Uterus (tissue), 4 donors: Measurements from ENCODE around the gene SAMD9L. TPM values are rescaled to one million over a fixed set of nuclear protein-coding genes. Genes with fewer than 3 reads are reported as not detected.

Experiments used
- DNase-seq, 2 donors: peaks; one replicate each; pipeline ENCODE4 v3.0.0-alpha.2; 2019 to 2020
- H3K27ac ChIP-seq, 2 donors: fragments of 200-600 bp; sonication (generic); 1 replicate in 1 of 2; 2 replicates in 1 of 2; pipeline ENCODE4 v1.5.1; 2016 to 2018
- H3K27me3 ChIP-seq, 2 donors: fragments of 200-600 bp; sonication (generic); one replicate each; pipeline ENCODE4 v1.5.1; 2018 to 2019; ENCODE audit warnings: control low read depth in 1 of 2
- H3K36me3 ChIP-seq, 2 donors: fragments of 200-600 bp; sonication (generic); one replicate each; pipeline ENCODE4 v1.5.1; 2019; ENCODE audit warnings: control low read depth in 1 of 2
- H3K4me1 ChIP-seq, 2 donors: fragments of 200-600 bp; sonication (generic); one replicate each; pipeline ENCODE4 v1.5.1; 2018 to 2019; ENCODE audit warnings: control low read depth in 1 of 2
- H3K4me3 ChIP-seq, 2 donors: fragments of 200-600 bp; sonication (generic); 1 replicate in 1 of 2; 2 replicates in 1 of 2; pipeline ENCODE4 v1.5.1; 2018 to 2019; ENCODE audit warnings: mild to moderate bottlenecking in 1 of 2
- H3K9me3 ChIP-seq, 2 donors: fragments of 200-600 bp; sonication (generic); one replicate each; pipeline ENCODE4 v1.5.1; 2019; ENCODE audit warnings: control low read depth in 1 of 2
- CTCF ChIP-seq, 4 experiments: fragments of 200-600 bp in 2 of 4; fragments of 450-650 bp in 2 of 4; sonication (generic) in 2 of 4; IDR thresholded peaks; one replicate each; pipeline ENCODE4 v1.5.1; 2016 to 2019; ENCODE audit warnings: antibody characterized with exemption in 4 of 4, mild to moderate bottlenecking in 2 of 4, moderate library complexity in 1 of 4
- POLR2A ChIP-seq, 2 donors: fragments of 450-650 bp; IDR thresholded peaks; one replicate each; pipeline ENCODE4 v1.6.1; 2016; ENCODE audit warnings: antibody characterized with exemption in 2 of 2, mild to moderate bottlenecking in 1 of 2, moderate library complexity in 1 of 2
- intact Hi-C: fragments of 100-400 bp; cut with DNase I; formaldehyde crosslinking; loops from one replicate; pipeline ENCODE4 v1.15.1; 2023; ENCODE audit warnings: low total_unique reads
- total RNA-seq, 4 donors: library from RNA; depleted of rRNA in 3 of 4; stranded (reverse); fragments of >200 nt in 3 of 4; gene quantifications; one replicate each; pipeline versions ENCODE4 v1.1.0 to v1.2.4, GENCODE V29; 2014 to 2023
- donor health status: DM: yes; HTN: yes; CAD: no.

SAMD9L gene
- total RNA-seq, 4 donors from 2014 or later = 5.6 to 30.0 (median 16.0) TPM

- H3K9me3 ChIP-seq = peaks cover 0 to 40% of the 10 kb centered on the region in 2 donors
- no peak overlapping the region for H3K27ac ChIP-seq
- H3K27me3 ChIP-seq = no peaks in the 10 kb centered on the region
- H3K4me3 ChIP-seq = no peak overlapping the region
- no peaks in the 10 kb centered on the region for H3K4me1 ChIP-seq
- no peak for TF ChIP-seq CTCF (IDR thresholded peaks at IDR 0.05)
- H3K36me3 ChIP-seq = no peaks in the 10 kb centered on the region
- DNase-seq = no peak
- intact Hi-C loops = no loop called here
Observed at GRCh38 chr7:93097388-93097787, 50.8 kb downstream of the SAMD9L start.

- Histone ChIP-seq H3K27me3 (no peaks in the 10 kb centered on the region), H3K9me3 (no peaks in the 10 kb centered on the region), H3K36me3 (no peaks in the 10 kb centered on the region), H3K4me1 (no peaks in the 10 kb centered on the region), H3K27ac (no peak overlapping the region), H3K4me3 (no peak overlapping the region)
- intact Hi-C loops = no loop called here
- no peak for TF ChIP-seq POLR2A (IDR thresholded peaks at IDR 0.05)
- no peak for TF ChIP-seq CTCF (IDR thresholded peaks at IDR 0.05)
- no peak for DNase-seq
Observed at GRCh38 chr7:93092757-93093370, 55.3 kb downstream of the SAMD9L start.

Other genes with a start within 250 kb of the SAMD9L start
- gene SAMD9, start 30.4 kb downstream of the SAMD9L start, total RNA-seq = 10 to 100 TPM; 11.6 to 26.5 (median 14.2) TPM
- gene HEPACAM2, start 78.1 kb upstream of the SAMD9L start, total RNA-seq = under 1 TPM in 1 of 4 donors, not detected in 3; 0.14 TPM
- 100 to 1,000 TPM in 1 of 4 donors, 10 to 100 TPM in 2, 1 to 10 TPM in 1; 8.5 to 201 (median 64.6) TPM for gene VPS50, start 84.0 kb upstream of the SAMD9L start, total RNA-seq